ENCODE measurements around the gene PURB.
A peak's percentile ranks its signal among the peaks of the same experiment; 100 is the strongest.
"Not testable (repeated sequence)": the region's sequence is repeated elsewhere in the genome, so short reads cannot be mapped to it uniquely, and the experiment has no call there.

Gene PURB

GRCh38 chr7:44891372-44891771 is 6.0 kb upstream of the PURB start:
- DNase-seq (ENCODE audit: low spot score) = no peak

- DNase-seq (ENCODE audit: low spot score) = no peak
Observed at GRCh38 chr7:44889086-44889781, 3.9 kb upstream of the PURB start.

GRCh38 chr7:44887293-44887692 is 2.0 kb upstream of the PURB start:
- DNase-seq (ENCODE audit: low spot score) = no peak

- DNase-seq (ENCODE audit: low spot score) = peak; percentile 20
Observed at GRCh38 chr7:44884621-44885393, 523 bp downstream of the PURB start.

- DNase-seq (ENCODE audit: low spot score) = no peak
Observed at GRCh38 chr7:44883961-44884620, 1.2 kb downstream of the PURB start.

- no peak for DNase-seq (ENCODE audit: low spot score)
Observed at GRCh38 chr7:44882899-44883298, 2.4 kb downstream of the PURB start.

- no peak for DNase-seq (ENCODE audit: low spot score)
Observed at GRCh38 chr7:44881610-44882009, 3.7 kb downstream of the PURB start.

- no peak for DNase-seq (ENCODE audit: low spot score)
Observed at GRCh38 chr7:44881066-44881600, 4.2 kb downstream of the PURB start.

- DNase-seq (ENCODE audit: low spot score) = no peak
Observed at GRCh38 chr7:44880317-44881018, 4.9 kb downstream of the PURB start.

GRCh38 chr7:44876393-44876792 is 8.9 kb downstream of the PURB start:
- DNase-seq (ENCODE audit: low spot score) = no peak

- DNase-seq (ENCODE audit: low spot score) = no peak
Observed at GRCh38 chr7:44875241-44875640, 10.1 kb downstream of the PURB start.

- no peak for DNase-seq (ENCODE audit: low spot score)
Observed at GRCh38 chr7:44872787-44873186, 12.5 kb downstream of the PURB start.

GRCh38 chr7:44871918-44872317 is 13.4 kb downstream of the PURB start:
- not testable (repeated sequence) for DNase-seq (ENCODE audit: low spot score)

- not testable (repeated sequence) for DNase-seq (ENCODE audit: low spot score)
Observed at GRCh38 chr7:44870780-44871179, 14.6 kb downstream of the PURB start.

- not testable (repeated sequence) for DNase-seq (ENCODE audit: low spot score)
Observed at GRCh38 chr7:44870336-44870735, 15.0 kb downstream of the PURB start.

- peak; percentile 29 for DNase-seq (ENCODE audit: low spot score)
Observed at GRCh38 chr7:44867073-44867995, 18.0 kb downstream of the PURB start.

GRCh38 chr7:44861949-44862348 is 23.4 kb downstream of the PURB start:
- not testable (repeated sequence) for DNase-seq (ENCODE audit: low spot score)

- DNase-seq (ENCODE audit: low spot score) = no peak
Observed at GRCh38 chr7:44858161-44858560, 27.2 kb downstream of the PURB start.

GRCh38 chr7:44854644-44855364 is 30.5 kb downstream of the PURB start:
- DNase-seq (ENCODE audit: low spot score) = no peak

GRCh38 chr7:44853391-44853790 is 31.9 kb downstream of the PURB start:
- DNase-seq (ENCODE audit: low spot score) = no peak

Data from LoVo (cell line).